Brain microvascular endothelial cell (primary cell): ENCODE results near the gene INSRR.

ENCODE experiments used
- DNase-seq: peaks from one replicate; pipeline ENCODE4 v3.0.0-alpha.2; 2020
- H3K27ac ChIP-seq: fragments of 250-450 bp; sonication (Bioruptor Pico); 2 replicates; pipeline ENCODE4 v1.5.1; 2020; ENCODE audit warnings: mild to moderate bottlenecking, moderate library complexity
- H3K27me3 ChIP-seq: fragments of 250-450 bp; sonication (Bioruptor Pico); replicated peaks from 2 replicates; pipeline ENCODE4 v1.5.1; 2020; ENCODE audit warnings: mild to moderate bottlenecking
- H3K36me3 ChIP-seq: fragments of 250-450 bp; sonication (Bioruptor Pico); replicated peaks from 2 replicates; pipeline ENCODE4 v1.5.1; 2020; ENCODE audit warnings: mild to moderate bottlenecking
- H3K4me3 ChIP-seq: 2 replicates; pipeline ENCODE4 v1.5.1; 2011; ENCODE audit warnings: low read depth, mild to moderate bottlenecking, control low read depth, low read length, moderate library complexity
- in situ Hi-C: cut with HindIII; loops from 2 replicates; pipeline ENCODE4 v1.10.0; 2017; ENCODE audit warnings: low sequenced_read_pairs, low pct_ligation_motif_present
- TF ChIP-seq, protein P1 (sequence below): IDR thresholded peaks from 2 replicates; pipeline ENCODE4 v1.5.1; 2011; ENCODE audit warnings: low read depth, mild to moderate bottlenecking, moderate library complexity, low read length, control low read depth, inconsistent platforms; ENCODE audit errors: missing control alignments

INSRR gene

DNA sequence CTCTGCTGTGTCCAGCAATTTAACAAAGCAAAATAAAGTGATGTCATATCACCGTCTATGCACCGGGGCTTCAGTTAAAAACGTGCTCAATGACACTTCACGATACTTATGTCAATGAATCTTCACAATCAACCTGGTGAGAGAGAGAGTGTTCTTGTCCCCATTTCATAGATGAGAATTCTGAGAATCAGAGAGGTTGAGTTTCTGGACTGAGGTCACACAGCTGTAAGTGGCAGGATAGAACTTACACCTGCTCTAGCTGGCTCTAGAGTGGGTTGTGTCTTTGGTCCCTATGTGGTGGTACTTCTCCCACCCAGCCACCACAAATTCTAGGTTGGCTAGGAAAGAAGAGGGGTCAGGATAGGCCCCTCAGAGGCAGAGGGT lies 6.9 kb upstream of the INSRR start:
- Histone ChIP-seq H3K4me3 (no peak overlapping the region), H3K36me3 (no peaks in the 10 kb centered on the region), H3K27ac (no peak overlapping the region), H3K27me3 (peaks cover 9% of the 10 kb centered on the region)
- DNase-seq = no peak
- in situ Hi-C loops = no loop called here
- TF ChIP-seq, protein P1, sequence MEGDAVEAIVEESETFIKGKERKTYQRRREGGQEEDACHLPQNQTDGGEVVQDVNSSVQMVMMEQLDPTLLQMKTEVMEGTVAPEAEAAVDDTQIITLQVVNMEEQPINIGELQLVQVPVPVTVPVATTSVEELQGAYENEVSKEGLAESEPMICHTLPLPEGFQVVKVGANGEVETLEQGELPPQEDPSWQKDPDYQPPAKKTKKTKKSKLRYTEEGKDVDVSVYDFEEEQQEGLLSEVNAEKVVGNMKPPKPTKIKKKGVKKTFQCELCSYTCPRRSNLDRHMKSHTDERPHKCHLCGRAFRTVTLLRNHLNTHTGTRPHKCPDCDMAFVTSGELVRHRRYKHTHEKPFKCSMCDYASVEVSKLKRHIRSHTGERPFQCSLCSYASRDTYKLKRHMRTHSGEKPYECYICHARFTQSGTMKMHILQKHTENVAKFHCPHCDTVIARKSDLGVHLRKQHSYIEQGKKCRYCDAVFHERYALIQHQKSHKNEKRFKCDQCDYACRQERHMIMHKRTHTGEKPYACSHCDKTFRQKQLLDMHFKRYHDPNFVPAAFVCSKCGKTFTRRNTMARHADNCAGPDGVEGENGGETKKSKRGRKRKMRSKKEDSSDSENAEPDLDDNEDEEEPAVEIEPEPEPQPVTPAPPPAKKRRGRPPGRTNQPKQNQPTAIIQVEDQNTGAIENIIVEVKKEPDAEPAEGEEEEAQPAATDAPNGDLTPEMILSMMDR = no peak

DNA sequence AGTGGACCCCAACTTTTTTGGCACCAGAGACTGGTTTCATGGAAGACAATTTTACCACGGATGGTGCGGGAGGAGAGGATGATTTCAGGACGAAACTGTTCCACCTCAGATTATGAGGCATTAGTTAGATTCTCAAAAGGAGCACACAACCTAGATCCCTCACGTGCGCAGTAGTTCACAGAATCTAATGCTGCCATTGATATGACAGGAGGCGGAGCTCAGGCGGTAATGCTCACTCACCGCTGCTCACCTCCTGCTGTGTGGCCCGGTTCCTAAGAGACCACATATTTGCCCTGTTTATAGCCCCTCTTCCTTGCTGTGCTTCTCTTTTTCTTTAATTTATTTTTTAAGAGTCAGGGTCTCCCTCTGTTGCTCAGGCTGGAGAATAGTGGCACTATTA lies 6.3 kb upstream of the INSRR start:
- Histone ChIP-seq H3K27me3 (peaks cover 13% of the 10 kb centered on the region), H3K27ac (no peak overlapping the region), H3K36me3 (no peaks in the 10 kb centered on the region), H3K4me3 (no peak overlapping the region)
- in situ Hi-C loops = no loop called here
- TF ChIP-seq, protein P1 = no peak
- DNase-seq = no peak

DNA sequence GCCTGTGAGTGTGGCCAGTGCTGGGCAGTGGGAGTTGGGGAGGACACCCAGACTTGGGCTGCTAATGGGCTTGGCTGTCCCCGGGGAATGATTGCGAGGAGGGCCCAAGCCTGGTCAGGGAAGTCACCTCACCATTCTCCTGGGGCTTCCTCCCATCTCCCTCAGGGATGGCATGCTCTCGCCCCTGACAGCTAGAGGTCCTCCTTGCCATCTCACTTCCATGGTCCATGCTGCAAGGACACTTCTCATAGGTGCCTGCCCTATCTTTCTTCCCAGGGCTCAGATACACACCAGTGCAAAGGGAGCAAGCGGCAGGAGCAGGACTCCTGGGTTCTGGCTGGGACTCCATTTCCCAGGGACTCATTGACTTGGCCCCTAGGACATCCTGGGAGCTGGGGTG lies 5.9 kb upstream of the INSRR start:
- Histone ChIP-seq H3K27me3 (peaks cover 18% of the 10 kb centered on the region), H3K4me3 (no peak overlapping the region)
- TF ChIP-seq, protein P1 = no peak

DNA sequence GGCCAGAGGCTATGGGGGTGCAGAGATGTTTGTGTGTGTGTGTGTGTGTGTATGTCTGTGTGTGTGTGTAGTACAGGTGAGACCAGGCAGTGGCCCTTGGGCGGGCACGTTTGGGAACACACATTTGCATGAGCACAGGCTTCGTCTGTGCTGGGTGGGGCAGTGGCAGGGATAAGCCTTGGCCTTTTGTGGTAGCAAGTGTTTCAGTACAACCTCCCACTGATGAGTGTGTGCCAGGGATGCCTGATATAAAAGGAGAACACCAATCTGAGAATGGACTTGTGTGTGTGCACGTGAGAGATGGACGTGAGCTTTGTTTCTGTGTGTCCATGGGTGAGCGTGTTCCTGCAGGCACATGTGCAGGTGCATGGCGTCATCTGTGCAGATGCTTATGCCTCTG lies 4.7 kb upstream of the INSRR start:
- no peak overlapping the region for H3K4me3 ChIP-seq
- peaks cover 28% of the 10 kb centered on the region for H3K27me3 ChIP-seq
- in situ Hi-C loops = no loop called here
- H3K36me3 ChIP-seq = no peaks in the 10 kb centered on the region
- no peak for DNase-seq
- TF ChIP-seq, protein P1 = no peak
- no peak overlapping the region for H3K27ac ChIP-seq

More for the DNA sequence above, 5.9 kb upstream of the INSRR start:
- DNase-seq = no peak
- in situ Hi-C loops = no loop called here
- Histone ChIP-seq H3K36me3 (no peaks in the 10 kb centered on the region), H3K27ac (no peak overlapping the region)

DNA sequence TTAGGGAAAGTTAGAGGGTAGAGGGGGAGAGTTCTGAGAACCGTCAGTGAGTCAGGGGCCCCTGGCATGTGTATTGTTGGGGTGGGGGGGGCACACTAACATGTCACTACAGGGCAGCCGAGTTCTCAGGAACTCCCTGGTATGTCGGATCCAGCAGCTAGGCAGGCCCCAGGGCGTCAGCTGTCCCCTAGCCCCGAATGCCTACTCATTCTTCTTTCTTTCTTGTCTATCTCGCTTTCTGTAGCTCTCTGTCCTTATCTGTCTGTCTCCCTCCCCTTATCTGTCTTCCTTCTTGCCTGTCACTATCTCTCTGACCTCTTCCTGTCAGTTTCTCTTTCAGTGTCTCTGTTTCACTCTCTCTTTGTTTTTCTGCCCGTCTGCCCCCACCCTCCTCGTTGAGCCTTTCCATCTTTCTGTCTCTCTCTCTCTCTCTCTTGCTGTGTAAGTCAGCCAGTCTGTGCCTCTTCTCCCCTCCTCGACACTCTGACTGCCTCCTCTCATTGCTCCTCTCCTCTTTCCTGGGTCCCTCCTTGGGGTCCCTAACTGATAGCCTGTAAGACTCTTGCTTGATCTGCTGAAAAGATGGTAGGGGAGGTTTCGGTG lies 4.2 kb upstream of the INSRR start:
- Histone ChIP-seq H3K27me3 (peaks cover 33% of the 10 kb centered on the region), H3K4me3 (no peak overlapping the region), H3K27ac (no peak overlapping the region), H3K36me3 (no peaks in the 10 kb centered on the region)
- DNase-seq = no peak
- TF ChIP-seq, protein P1 = no peak
- in situ Hi-C loops = no loop called here

DNA sequence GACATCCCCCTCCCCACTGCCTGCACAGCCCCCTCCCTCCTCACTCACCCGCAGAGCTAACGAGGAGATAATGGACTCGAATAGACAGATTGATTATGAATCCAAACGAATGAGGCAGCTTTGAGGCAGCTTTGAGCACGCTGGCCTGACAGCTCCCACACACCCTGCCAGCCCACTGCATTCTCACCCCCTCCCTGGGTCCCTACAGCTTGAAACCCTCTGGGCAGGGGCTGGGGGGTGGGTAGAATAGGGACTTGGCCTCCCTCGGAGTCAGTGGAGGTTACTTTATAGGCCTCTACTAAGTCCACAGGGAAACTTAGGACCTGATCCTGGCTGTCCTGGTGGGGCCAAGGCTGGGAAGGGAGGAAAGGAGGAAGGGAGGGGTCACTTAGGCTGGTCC lies 3.7 kb upstream of the INSRR start:
- Histone ChIP-seq H3K36me3 (no peaks in the 10 kb centered on the region), H3K4me3 (no peak overlapping the region), H3K27ac (no peak overlapping the region), H3K27me3 (peaks cover 38% of the 10 kb centered on the region)
- in situ Hi-C loops = no loop called here
- TF ChIP-seq, protein P1 = no peak
- no peak for DNase-seq
